ENCODE results near the gene FANCF. TPM values are rescaled to one million over a fixed set of nuclear protein-coding genes. Genes with fewer than 3 reads are reported as not detected.

The FANCF gene
- total RNA-seq, 1 donor from 2014 or later = 22.0 TPM

GRCh38 chr11:22599458-22599857, 26.2 kb downstream of the FANCF start:
- Mint-ChIP-seq H3K9me3 (ENCODE audit: unreplicated experiment) (peaks cover 3% of the 10 kb centered on the region), H3K27me3 (ENCODE audit: unreplicated experiment) (peaks cover 3% of the 10 kb centered on the region), H3K27ac (ENCODE audit: unreplicated experiment) (no peak overlapping the region), H3K36me3 (ENCODE audit: unreplicated experiment) (peaks cover 7% of the 10 kb centered on the region), H3K4me3 (ENCODE audit: unreplicated experiment) (no peak overlapping the region), H3K4me1 (ENCODE audit: low read depth, unreplicated experiment) (peaks cover 3% of the 10 kb centered on the region)
- DNase-seq = no peak
- TF ChIP-seq, protein P1, sequence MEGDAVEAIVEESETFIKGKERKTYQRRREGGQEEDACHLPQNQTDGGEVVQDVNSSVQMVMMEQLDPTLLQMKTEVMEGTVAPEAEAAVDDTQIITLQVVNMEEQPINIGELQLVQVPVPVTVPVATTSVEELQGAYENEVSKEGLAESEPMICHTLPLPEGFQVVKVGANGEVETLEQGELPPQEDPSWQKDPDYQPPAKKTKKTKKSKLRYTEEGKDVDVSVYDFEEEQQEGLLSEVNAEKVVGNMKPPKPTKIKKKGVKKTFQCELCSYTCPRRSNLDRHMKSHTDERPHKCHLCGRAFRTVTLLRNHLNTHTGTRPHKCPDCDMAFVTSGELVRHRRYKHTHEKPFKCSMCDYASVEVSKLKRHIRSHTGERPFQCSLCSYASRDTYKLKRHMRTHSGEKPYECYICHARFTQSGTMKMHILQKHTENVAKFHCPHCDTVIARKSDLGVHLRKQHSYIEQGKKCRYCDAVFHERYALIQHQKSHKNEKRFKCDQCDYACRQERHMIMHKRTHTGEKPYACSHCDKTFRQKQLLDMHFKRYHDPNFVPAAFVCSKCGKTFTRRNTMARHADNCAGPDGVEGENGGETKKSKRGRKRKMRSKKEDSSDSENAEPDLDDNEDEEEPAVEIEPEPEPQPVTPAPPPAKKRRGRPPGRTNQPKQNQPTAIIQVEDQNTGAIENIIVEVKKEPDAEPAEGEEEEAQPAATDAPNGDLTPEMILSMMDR (IDR thresholded peaks at IDR 0.05; ENCODE audit: partially characterized antibody, unreplicated experiment) = no peak

GRCh38 chr11:22597062-22597461, 28.6 kb downstream of the FANCF start:
- DNase-seq = no peak
- Mint-ChIP-seq H3K4me1 (ENCODE audit: low read depth, unreplicated experiment) (no peaks in the 10 kb centered on the region), H3K9me3 (ENCODE audit: unreplicated experiment) (peaks cover 3% of the 10 kb centered on the region), H3K4me3 (ENCODE audit: unreplicated experiment) (no peak overlapping the region), H3K27me3 (ENCODE audit: unreplicated experiment) (peaks cover 3% of the 10 kb centered on the region), H3K27ac (ENCODE audit: unreplicated experiment) (no peak overlapping the region), H3K36me3 (ENCODE audit: unreplicated experiment) (peaks cover 7% of the 10 kb centered on the region)
- TF ChIP-seq, protein P1 (IDR thresholded peaks at IDR 0.05; ENCODE audit: partially characterized antibody, unreplicated experiment) = no peak

DNA sequence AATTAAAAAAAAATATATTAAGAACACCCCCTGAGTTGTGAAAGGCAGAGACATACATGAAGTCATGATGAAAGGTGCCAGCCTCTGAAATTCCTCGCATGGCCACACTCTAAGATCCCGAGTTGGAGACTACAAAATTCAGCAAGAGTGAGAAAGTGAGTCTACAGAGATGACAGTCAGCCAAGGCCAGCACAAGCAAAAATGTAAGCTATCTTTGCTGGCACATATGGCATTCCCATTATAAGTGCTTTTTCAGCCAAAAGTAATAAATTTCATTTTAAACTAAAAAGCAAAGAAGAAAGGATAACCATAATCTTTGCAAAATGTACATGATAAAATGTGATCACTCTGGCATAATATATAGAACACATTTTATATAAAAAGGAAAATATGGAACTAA, 40.6 kb downstream of the FANCF start:
- Mint-ChIP-seq H3K4me1 (ENCODE audit: low read depth, unreplicated experiment) (no peaks in the 10 kb centered on the region), H3K4me3 (ENCODE audit: unreplicated experiment) (no peak overlapping the region), H3K27ac (ENCODE audit: unreplicated experiment) (no peak overlapping the region), H3K27me3 (ENCODE audit: unreplicated experiment) (no peaks in the 10 kb centered on the region), H3K36me3 (ENCODE audit: unreplicated experiment) (no peaks in the 10 kb centered on the region), H3K9me3 (ENCODE audit: unreplicated experiment) (no peaks in the 10 kb centered on the region)
- TF ChIP-seq, protein P1 (IDR thresholded peaks at IDR 0.05; ENCODE audit: partially characterized antibody, unreplicated experiment) = no peak
- DNase-seq = no peak

DNA sequence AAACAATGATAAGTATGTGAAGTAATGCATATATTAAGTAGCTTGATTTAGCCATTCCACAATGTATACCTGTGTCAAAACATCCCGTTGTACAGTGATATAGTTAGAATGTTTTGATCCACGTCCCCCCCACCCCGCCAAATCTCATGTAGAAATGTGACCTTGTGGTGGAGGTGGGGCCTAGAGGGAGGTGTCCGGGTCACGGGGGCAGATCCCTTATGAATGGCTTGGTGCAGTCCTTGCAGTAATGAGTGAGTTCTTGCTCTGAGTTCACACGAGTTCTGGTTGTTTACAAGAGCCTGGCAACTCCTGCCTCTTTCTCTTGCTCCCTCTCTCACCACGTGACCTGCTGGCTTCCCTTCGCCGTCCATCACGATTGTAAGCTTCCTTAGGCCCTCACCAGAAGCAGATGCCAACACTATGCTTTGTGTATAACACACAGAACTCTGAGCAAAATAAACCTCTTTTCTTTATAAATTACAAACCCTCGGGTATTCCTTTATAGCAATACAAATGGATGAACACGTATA, 41.6 kb downstream of the FANCF start:
- Mint-ChIP-seq H3K4me1 (ENCODE audit: low read depth, unreplicated experiment) (no peaks in the 10 kb centered on the region), H3K27me3 (ENCODE audit: unreplicated experiment) (no peaks in the 10 kb centered on the region), H3K27ac (ENCODE audit: unreplicated experiment) (no peak overlapping the region), H3K36me3 (ENCODE audit: unreplicated experiment) (no peaks in the 10 kb centered on the region), H3K4me3 (ENCODE audit: unreplicated experiment) (no peak overlapping the region), H3K9me3 (ENCODE audit: unreplicated experiment) (no peaks in the 10 kb centered on the region)
- no peak for DNase-seq
- TF ChIP-seq, protein P1 (IDR thresholded peaks at IDR 0.05; ENCODE audit: partially characterized antibody, unreplicated experiment) = no peak

DNA sequence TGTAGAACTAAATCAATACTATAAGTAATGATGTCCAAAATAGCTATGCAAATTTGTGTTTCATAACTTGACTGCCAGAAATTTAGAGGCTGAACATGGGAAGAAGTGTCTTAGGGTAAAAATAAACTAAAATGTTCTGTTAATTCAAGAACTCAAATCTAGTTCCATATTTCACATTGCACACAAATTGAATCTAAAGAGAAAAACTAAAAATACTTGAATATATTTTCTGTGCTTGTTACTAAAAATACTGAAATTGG, 43.5 kb downstream of the FANCF start:
- Mint-ChIP-seq H3K27me3 (ENCODE audit: unreplicated experiment) (no peaks in the 10 kb centered on the region), H3K4me3 (ENCODE audit: unreplicated experiment) (no peak overlapping the region), H3K9me3 (ENCODE audit: unreplicated experiment) (no peaks in the 10 kb centered on the region), H3K36me3 (ENCODE audit: unreplicated experiment) (no peaks in the 10 kb centered on the region), H3K4me1 (ENCODE audit: low read depth, unreplicated experiment) (no peaks in the 10 kb centered on the region), H3K27ac (ENCODE audit: unreplicated experiment) (no peak overlapping the region)
- DNase-seq = no peak
- TF ChIP-seq, protein P1 (IDR thresholded peaks at IDR 0.05; ENCODE audit: partially characterized antibody, unreplicated experiment) = no peak
